Lower lobe of right lung (tissue), 2 donors: ENCODE results near the gene ENOX1. TPM values are rescaled to one million over a fixed set of nuclear protein-coding genes. Genes with fewer than 3 reads are reported as not detected.

Source experiments
- ATAC-seq, 2 donors: fragments of 200-7000 bp; cut with Tn5 transposase; one replicate each; pipeline ENCODE4 v1.9.1; 2020 to 2022; ENCODE audit warnings: mild to moderate bottlenecking in 2 of 2, moderate library complexity in 2 of 2
- DNase-seq: peaks from one replicate; pipeline ENCODE4 v3.0.0-alpha.2; 2020
- H3K27ac ChIP-seq: fragments of 200-600 bp; one replicate; pipeline ENCODE4 v1.8.0; 2022
- H3K27me3 ChIP-seq: fragments of 200-600 bp; one replicate; pipeline ENCODE4 v1.8.0; 2022; ENCODE audit warnings: low read depth
- H3K36me3 ChIP-seq: fragments of 200-600 bp; one replicate; pipeline ENCODE4 v1.8.0; 2022; ENCODE audit warnings: mild to moderate bottlenecking
- H3K4me1 ChIP-seq: fragments of 200-600 bp; one replicate; pipeline ENCODE4 v1.8.0; 2022
- H3K4me3 ChIP-seq: fragments of 200-600 bp; one replicate; pipeline ENCODE4 v1.8.0; 2022; ENCODE audit warnings: mild to moderate bottlenecking
- H3K9me3 ChIP-seq: fragments of 200-600 bp; one replicate; pipeline ENCODE4 v1.8.0; 2022
- CTCF ChIP-seq: fragments of 200-600 bp; IDR thresholded peaks from one replicate; pipeline ENCODE4 v1.8.0; 2022; ENCODE audit warnings: antibody characterized with exemption, mild to moderate bottlenecking
- intact Hi-C: fragments of 100-400 bp; cut with DNase I; formaldehyde crosslinking; loops from one replicate; pipeline ENCODE4 v1.11.0; 2022
- total RNA-seq: library from RNA; stranded (reverse); fragmentation: NEBNext Ultra II Directional; extraction: Animal tissue kit (Norgen Biotek cat#: 25700); gene quantifications from one replicate; pipeline ENCODE4 v1.2.1, GENCODE V29; 2021
- donor health status: DM: no; HTN: yes; CAD: no; lungs with severe emphysema.

The ENOX1 gene
- total RNA-seq, 1 donor from 2014 or later: 2.0 TPM

DNA sequence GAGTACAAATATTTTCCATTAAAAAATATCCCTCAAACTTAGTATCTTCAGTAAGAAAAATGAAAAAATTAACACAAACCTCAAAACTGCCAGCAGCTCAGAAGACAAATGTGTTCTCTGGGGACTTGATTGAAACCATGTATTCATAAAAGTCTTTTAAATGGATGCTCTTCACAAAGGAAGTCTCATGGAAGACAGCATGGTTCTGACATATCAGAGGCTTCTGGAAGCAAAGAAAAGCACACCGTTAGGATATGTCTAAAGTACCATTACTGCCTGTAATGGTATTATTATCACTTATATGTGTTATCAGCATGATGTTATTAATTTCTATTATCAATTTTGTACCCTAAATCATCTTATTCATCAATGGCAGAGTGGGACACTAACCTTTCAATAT lies 302.8 kb downstream of the ENOX1 start:
- Histone ChIP-seq H3K9me3 (no peaks in the 10 kb centered on the region), H3K4me3 (no peak overlapping the region), H3K36me3 (no peaks in the 10 kb centered on the region), H3K4me1 (no peaks in the 10 kb centered on the region), H3K27me3 (no peaks in the 10 kb centered on the region), H3K27ac (no peak overlapping the region)
- DNase-seq (no peak), ATAC-seq (no peak)
- intact Hi-C loops: no loop called here
- TF ChIP-seq CTCF: no peak

DNA sequence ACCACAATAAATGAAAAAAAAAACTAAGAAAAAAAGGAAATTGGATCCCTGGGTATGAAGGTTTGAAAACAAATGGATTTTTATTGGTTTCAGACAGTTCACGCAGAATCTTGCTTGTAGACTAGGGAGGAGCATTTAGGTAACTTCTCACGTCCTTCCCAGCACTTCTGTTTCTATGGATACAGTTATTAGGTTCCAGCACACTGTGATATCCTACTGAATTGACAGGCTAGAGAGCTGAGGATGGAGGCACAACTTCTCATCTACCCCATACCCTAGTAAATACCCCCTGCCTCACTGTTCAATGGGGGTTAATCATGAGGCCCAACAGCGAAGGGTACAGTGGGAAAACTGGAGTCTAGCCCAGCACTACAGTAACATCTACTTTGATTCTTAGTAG lies 304.1 kb downstream of the ENOX1 start:
- no peak overlapping the region for H3K27ac ChIP-seq
- intact Hi-C loops: no loop called here
- H3K4me3 ChIP-seq: no peak overlapping the region
- H3K4me1 ChIP-seq: no peaks in the 10 kb centered on the region
- no peaks in the 10 kb centered on the region for H3K27me3 ChIP-seq
- no peak for ATAC-seq
- no peak for TF ChIP-seq CTCF
- no peaks in the 10 kb centered on the region for H3K9me3 ChIP-seq
- no peaks in the 10 kb centered on the region for H3K36me3 ChIP-seq
- DNase-seq: no peak

DNA sequence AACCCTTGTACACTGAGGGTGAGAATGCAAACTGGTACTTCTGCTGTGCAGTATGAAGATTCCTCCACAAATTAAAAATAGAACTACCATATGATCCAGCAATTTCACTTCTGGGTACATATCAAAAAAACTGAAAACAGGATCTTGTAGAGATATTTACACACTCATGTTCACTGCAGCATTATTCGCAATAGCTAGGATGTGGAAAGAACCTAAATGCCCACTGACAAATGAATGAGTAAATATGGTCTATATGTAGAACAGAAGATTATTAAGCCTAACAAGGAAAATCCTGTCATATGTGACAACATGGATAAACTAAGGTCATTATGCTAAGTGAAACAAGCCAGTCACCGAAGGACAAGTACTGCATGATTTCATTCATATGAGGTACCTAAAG lies 304.7 kb downstream of the ENOX1 start:
- H3K9me3 ChIP-seq: no peaks in the 10 kb centered on the region
- ATAC-seq: no peak
- intact Hi-C loops: no loop called here
- no peak for TF ChIP-seq CTCF
- no peak overlapping the region for H3K4me3 ChIP-seq
- DNase-seq: no peak
- no peak overlapping the region for H3K27ac ChIP-seq
- no peaks in the 10 kb centered on the region for H3K27me3 ChIP-seq
- no peaks in the 10 kb centered on the region for H3K36me3 ChIP-seq
- no peaks in the 10 kb centered on the region for H3K4me1 ChIP-seq

GRCh38 chr13:43478902-43479301 lies 307.9 kb downstream of the ENOX1 start:
- ATAC-seq (no peak), DNase-seq (no peak)
- Histone ChIP-seq H3K4me3 (no peak overlapping the region), H3K27ac (no peak overlapping the region), H3K27me3 (no peaks in the 10 kb centered on the region), H3K9me3 (no peaks in the 10 kb centered on the region), H3K4me1 (no peaks in the 10 kb centered on the region), H3K36me3 (no peaks in the 10 kb centered on the region)
- no peak for TF ChIP-seq CTCF
- intact Hi-C loops: no loop called here

GRCh38 chr13:43478211-43478610 lies 308.6 kb downstream of the ENOX1 start:
- no peaks in the 10 kb centered on the region for H3K36me3 ChIP-seq
- ATAC-seq: no peak
- DNase-seq: no peak
- no peak overlapping the region for H3K4me3 ChIP-seq
- H3K27ac ChIP-seq: no peak overlapping the region
- H3K4me1 ChIP-seq: no peaks in the 10 kb centered on the region
- H3K27me3 ChIP-seq: no peaks in the 10 kb centered on the region
- H3K9me3 ChIP-seq: no peaks in the 10 kb centered on the region
- intact Hi-C loops: no loop called here
- TF ChIP-seq CTCF: no peak

- no peaks in the 10 kb centered on the region for H3K36me3 ChIP-seq
- no peak for TF ChIP-seq CTCF
- intact Hi-C loops: no loop called here
- H3K4me3 ChIP-seq: no peak overlapping the region
- ATAC-seq (no peak), DNase-seq (no peak)
- no peak overlapping the region for H3K27ac ChIP-seq
- no peaks in the 10 kb centered on the region for H3K27me3 ChIP-seq
- H3K4me1 ChIP-seq: no peaks in the 10 kb centered on the region
- no peaks in the 10 kb centered on the region for H3K9me3 ChIP-seq
These were observed 311.6 kb downstream of the ENOX1 start for GRCh38 chr13:43475140-43475539.
